ENCODE measurements around the gene DIP2C. TPM values are rescaled to one million over a fixed set of nuclear protein-coding genes. Genes with fewer than 3 reads are reported as not detected.
"Not testable (repeated sequence)": the region's sequence is repeated elsewhere in the genome, so short reads cannot be mapped to it uniquely, and the experiment has no call there.

DIP2C gene
- total RNA-seq, 2 experiments from 2014 or later = 2.0 to 2.3 TPM

GRCh38 chr10:265816-266588, 423.5 kb downstream of the DIP2C start:
- H3K4me3 Mint-ChIP-seq, H3K9me3 Mint-ChIP-seq: not testable (repeated sequence)

GRCh38 chr10:265074-265440, 424.4 kb downstream of the DIP2C start:
- H3K4me3 Mint-ChIP-seq; H3K9me3 Mint-ChIP-seq; DNase-seq; CTCF ChIA-PET; H3K4me1 Mint-ChIP-seq; H3K36me3 Mint-ChIP-seq (ENCODE audit: low read depth); H3K27me3 Mint-ChIP-seq; H3K27ac Mint-ChIP-seq: not testable (repeated sequence)
- POLR2A ChIA-PET = interaction anchor here (0.5 kb wide), 1 partner anchor 18 kb away, joined by 3 read pairs; no protein-coding TSS in a partner anchor

More at GRCh38 chr10:265816-266588, 423.5 kb downstream of the DIP2C start:
- POLR2A ChIA-PET = interaction anchor here (0.5 kb wide), 1 partner anchor 17 kb away, joined by 3 read pairs; no protein-coding TSS in a partner anchor
- H3K4me1 Mint-ChIP-seq; CTCF ChIA-PET; DNase-seq; H3K27me3 Mint-ChIP-seq; H3K27ac Mint-ChIP-seq; H3K36me3 Mint-ChIP-seq (ENCODE audit: low read depth): not testable (repeated sequence)

- H3K27me3 Mint-ChIP-seq; H3K4me3 Mint-ChIP-seq; H3K9me3 Mint-ChIP-seq; H3K36me3 Mint-ChIP-seq (ENCODE audit: low read depth); POLR2A ChIA-PET; CTCF ChIA-PET; DNase-seq; H3K27ac Mint-ChIP-seq; H3K4me1 Mint-ChIP-seq: not testable (repeated sequence)
Observed at GRCh38 chr10:264160-265073, 425.1 kb downstream of the DIP2C start.

- peaks cover 5% of the 10 kb centered on the region for H3K36me3 Mint-ChIP-seq (ENCODE audit: low read depth)
- no peak for DNase-seq
- no peak overlapping the region for H3K27ac Mint-ChIP-seq
- no peaks in the 10 kb centered on the region for H3K27me3 Mint-ChIP-seq
- ChIA-PET POLR2A (no interaction called here), CTCF (interaction anchor here (0.6 kb wide), 1 partner anchor 80 kb away, joined by 4 read pairs; no protein-coding TSS in a partner anchor)
- peaks cover 1% of the 10 kb centered on the region for H3K4me1 Mint-ChIP-seq
- no peak overlapping the region for H3K4me3 Mint-ChIP-seq
- no peaks in the 10 kb centered on the region for H3K9me3 Mint-ChIP-seq
Observed at GRCh38 chr10:260819-261429, 428.5 kb downstream of the DIP2C start.

GRCh38 chr10:251982-252582, 437.4 kb downstream of the DIP2C start:
- Mint-ChIP-seq H3K4me1 (no peaks in the 10 kb centered on the region), H3K27ac (no peak overlapping the region), H3K9me3 (no peaks in the 10 kb centered on the region), H3K36me3 (ENCODE audit: low read depth) (peaks cover 39% of the 10 kb centered on the region), H3K27me3 (no peaks in the 10 kb centered on the region), H3K4me3 (no peak overlapping the region)
- no peak for DNase-seq
- POLR2A ChIA-PET = no interaction called here
- CTCF ChIA-PET = no interaction called here

- no peak for DNase-seq
- no peaks in the 10 kb centered on the region for H3K27me3 Mint-ChIP-seq
- no peaks in the 10 kb centered on the region for H3K9me3 Mint-ChIP-seq
- ChIA-PET POLR2A (no interaction called here), CTCF (interaction anchor here (1.5 kb wide), 1 partner anchor 11 kb away, joined by 4 read pairs; no protein-coding TSS in a partner anchor)
- H3K36me3 Mint-ChIP-seq (ENCODE audit: low read depth) = peaks cover 31% of the 10 kb centered on the region
- no peak overlapping the region for H3K27ac Mint-ChIP-seq
- H3K4me3 Mint-ChIP-seq = no peak overlapping the region
- no peaks in the 10 kb centered on the region for H3K4me1 Mint-ChIP-seq
Observed at GRCh38 chr10:248307-248706, 441.2 kb downstream of the DIP2C start.

- Mint-ChIP-seq H3K4me1 (no peaks in the 10 kb centered on the region), H3K9me3 (no peaks in the 10 kb centered on the region)
Observed at GRCh38 chr10:247480-247879, 442.0 kb downstream of the DIP2C start.

GRCh38 chr10:246431-246830, 443.0 kb downstream of the DIP2C start:
- Mint-ChIP-seq H3K27ac (no peak overlapping the region), H3K4me1 (no peaks in the 10 kb centered on the region), H3K36me3 (ENCODE audit: low read depth) (peaks cover 27% of the 10 kb centered on the region), H3K9me3 (no peaks in the 10 kb centered on the region), H3K27me3 (no peaks in the 10 kb centered on the region), H3K4me3 (no peak overlapping the region)
- CTCF ChIA-PET = interaction anchor here (0.6 kb wide), 1 partner anchor 15 kb away, joined by 3 read pairs; no protein-coding TSS in a partner anchor
- POLR2A ChIA-PET = no interaction called here
- DNase-seq = no peak

More at GRCh38 chr10:247480-247879, 442.0 kb downstream of the DIP2C start:
- Mint-ChIP-seq H3K27me3 (no peaks in the 10 kb centered on the region), H3K36me3 (ENCODE audit: low read depth) (peaks cover 31% of the 10 kb centered on the region), H3K27ac (no peak overlapping the region), H3K4me3 (no peak overlapping the region)
- DNase-seq = no peak
- ChIA-PET CTCF (interaction anchor here (1.5 kb wide), 1 partner anchor 11 kb away, joined by 4 read pairs; no protein-coding TSS in a partner anchor), POLR2A (no interaction called here)

- Mint-ChIP-seq H3K27ac (no peak overlapping the region), H3K4me3 (no peak overlapping the region), H3K4me1 (no peaks in the 10 kb centered on the region), H3K27me3 (no peaks in the 10 kb centered on the region), H3K36me3 (ENCODE audit: low read depth) (peaks cover 21% of the 10 kb centered on the region), H3K9me3 (no peaks in the 10 kb centered on the region)
- POLR2A ChIA-PET = no interaction called here
- CTCF ChIA-PET = interaction anchor here (1.5 kb wide), 1 partner anchor 14 kb away, joined by 4 read pairs; no protein-coding TSS in a partner anchor
- no peak for DNase-seq
Observed at GRCh38 chr10:244227-244626, 445.2 kb downstream of the DIP2C start.

- Mint-ChIP-seq H3K36me3 (ENCODE audit: low read depth) (peaks cover 11% of the 10 kb centered on the region), H3K4me3 (no peak overlapping the region), H3K9me3 (no peaks in the 10 kb centered on the region), H3K4me1 (no peaks in the 10 kb centered on the region), H3K27ac (no peak overlapping the region), H3K27me3 (no peaks in the 10 kb centered on the region)
- POLR2A ChIA-PET = no interaction called here
- CTCF ChIA-PET = no interaction called here
- no peak for DNase-seq
Observed at GRCh38 chr10:241966-242643, 447.4 kb downstream of the DIP2C start.

- H3K9me3 Mint-ChIP-seq = no peaks in the 10 kb centered on the region
- ChIA-PET CTCF (no interaction called here), POLR2A (no interaction called here)
- H3K27ac Mint-ChIP-seq = no peak overlapping the region
- DNase-seq = no peak
- no peaks in the 10 kb centered on the region for H3K27me3 Mint-ChIP-seq
- peaks cover 10% of the 10 kb centered on the region for H3K36me3 Mint-ChIP-seq (ENCODE audit: low read depth)
- H3K4me1 Mint-ChIP-seq = no peaks in the 10 kb centered on the region
- no peak overlapping the region for H3K4me3 Mint-ChIP-seq
Observed at GRCh38 chr10:241451-241850, 448.0 kb downstream of the DIP2C start.

- H3K27me3 Mint-ChIP-seq = no peaks in the 10 kb centered on the region
- ChIA-PET CTCF (interaction anchor here (0.6 kb wide), 1 partner anchor 936 kb away, joined by 4 read pairs; no protein-coding TSS in a partner anchor), POLR2A (no interaction called here)
- DNase-seq = no peak
- H3K27ac Mint-ChIP-seq = no peak overlapping the region
- no peaks in the 10 kb centered on the region for H3K9me3 Mint-ChIP-seq
- H3K4me3 Mint-ChIP-seq = no peak overlapping the region
- H3K4me1 Mint-ChIP-seq = peaks cover 3% of the 10 kb centered on the region
- H3K36me3 Mint-ChIP-seq (ENCODE audit: low read depth) = peaks cover 10% of the 10 kb centered on the region
Observed at GRCh38 chr10:239109-239508, 450.4 kb downstream of the DIP2C start.

Measured in activated CD4-positive, alpha-beta T cell treated with anti-CD3 and anti-CD28 coated beads, Interleukin-2, amount 10 ng/mL, durations not matched to agents 7 days and 5 days (primary cell).